Stimulated activated CD4-positive, alpha-beta T cell treated with anti-CD3 and anti-CD28 coated beads, Interleukin-2, amount 100 ng/mL, for 4 hours (primary cell): ENCODE data around the gene PHACTR4.
"Not testable (repeated sequence)": the region's sequence is repeated elsewhere in the genome, so short reads cannot be mapped to it uniquely, and the experiment has no call there.

Source experiments
- DNase-seq: peaks from one replicate; pipeline ENCODE4 v3.0.0-alpha.2; 2020; ENCODE audit warnings: low read depth

PHACTR4 gene

GRCh38 chr1:28371010-28371377 is 1.5 kb downstream of the PHACTR4 start:
- DNase-seq: no peak

DNA sequence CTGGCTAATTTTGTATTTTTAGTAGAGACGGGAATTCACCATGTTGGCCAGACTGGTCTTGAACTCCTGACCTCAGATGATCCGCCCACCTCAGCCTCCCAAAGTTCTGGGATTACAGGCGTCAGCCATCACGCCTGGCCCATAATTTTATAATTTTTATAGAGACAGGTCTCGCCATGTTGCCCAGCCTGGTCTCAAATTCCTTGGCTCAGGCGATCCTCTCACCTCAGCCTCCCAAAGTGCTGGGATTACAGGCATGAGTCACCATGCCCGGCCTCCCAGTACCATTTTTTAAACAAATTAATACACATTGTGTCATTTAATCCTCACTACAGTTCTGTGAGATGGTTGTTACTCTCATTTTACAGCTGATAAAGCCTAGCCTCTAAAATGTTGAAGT is 3.9 kb downstream of the PHACTR4 start:
- DNase-seq: not testable (repeated sequence)

GRCh38 chr1:28374297-28374696 is 4.8 kb downstream of the PHACTR4 start:
- no peak for DNase-seq

DNA sequence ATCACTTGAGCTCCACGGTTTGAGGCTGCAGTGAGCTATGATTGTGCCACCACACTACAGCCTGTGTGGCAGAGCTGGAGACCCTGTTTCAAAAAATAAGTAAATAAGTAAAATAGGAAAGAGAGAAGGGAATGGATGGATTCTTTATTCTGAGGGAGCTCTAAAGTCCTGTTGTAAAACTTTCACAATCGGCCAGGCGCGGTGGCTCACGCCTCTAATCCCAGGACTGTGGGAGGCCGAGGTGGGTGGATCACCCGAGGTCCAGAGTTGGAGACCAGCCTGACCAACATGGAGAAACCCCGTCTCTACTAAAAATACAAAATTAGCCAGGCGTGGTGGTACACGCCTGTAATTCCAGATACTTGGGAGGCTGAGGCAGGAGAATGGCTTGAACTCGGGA is 6.1 kb downstream of the PHACTR4 start:
- not testable (repeated sequence) for DNase-seq

- not testable (repeated sequence) for DNase-seq
Observed at GRCh38 chr1:28376195-28376594, 6.7 kb downstream of the PHACTR4 start.

GRCh38 chr1:28378906-28379305 is 9.4 kb downstream of the PHACTR4 start:
- DNase-seq: no peak

DNA sequence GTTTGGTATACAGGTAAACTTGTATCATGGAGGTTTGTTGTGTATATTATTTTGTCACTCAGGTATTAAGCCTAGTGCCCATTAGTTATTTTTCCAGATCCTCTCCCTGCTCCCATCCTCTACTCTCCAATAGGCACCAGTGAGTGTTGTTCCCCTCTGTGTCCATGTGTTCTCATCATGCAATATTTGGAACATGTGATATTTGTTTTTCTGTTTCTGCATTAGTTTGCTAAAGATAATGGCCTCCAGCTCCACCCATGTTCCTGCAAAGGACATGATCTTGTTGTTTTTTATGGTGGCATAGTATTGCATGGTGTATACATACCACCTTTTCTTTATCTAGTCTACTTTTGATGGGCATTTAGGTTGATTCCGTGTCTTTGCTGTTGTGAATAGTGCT is 10.9 kb downstream of the PHACTR4 start:
- no peak for DNase-seq

- DNase-seq: not testable (repeated sequence)
Observed at GRCh38 chr1:28383785-28384184, 14.2 kb downstream of the PHACTR4 start.

GRCh38 chr1:28392027-28392652 is 22.6 kb downstream of the PHACTR4 start:
- no peak for DNase-seq

- DNase-seq: no peak
Observed at GRCh38 chr1:28394136-28394535, 24.6 kb downstream of the PHACTR4 start.

DNA sequence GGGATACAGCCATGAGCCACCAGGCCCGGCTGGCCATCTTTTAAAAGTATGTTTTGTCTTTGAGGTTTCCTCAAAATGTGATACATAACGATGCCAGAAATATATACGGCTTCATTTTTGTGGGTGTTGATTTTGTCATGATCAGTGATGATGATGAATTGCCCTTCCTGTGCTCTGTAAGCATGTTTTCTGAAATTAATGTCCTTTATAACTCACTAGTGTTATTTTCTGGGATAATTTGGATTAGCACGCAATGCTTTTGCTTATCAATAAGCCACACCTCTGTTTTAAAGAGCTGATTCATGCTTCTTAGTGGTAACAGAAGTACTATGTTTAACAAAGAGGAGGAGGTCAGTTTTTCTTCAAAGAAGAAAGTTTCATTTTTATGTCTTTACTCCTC is 25.6 kb downstream of the PHACTR4 start:
- DNase-seq: no peak

GRCh38 chr1:28401760-28402159 is 32.2 kb downstream of the PHACTR4 start:
- no peak for DNase-seq

GRCh38 chr1:28409090-28409489 is 39.5 kb downstream of the PHACTR4 start:
- no peak for DNase-seq

DNA sequence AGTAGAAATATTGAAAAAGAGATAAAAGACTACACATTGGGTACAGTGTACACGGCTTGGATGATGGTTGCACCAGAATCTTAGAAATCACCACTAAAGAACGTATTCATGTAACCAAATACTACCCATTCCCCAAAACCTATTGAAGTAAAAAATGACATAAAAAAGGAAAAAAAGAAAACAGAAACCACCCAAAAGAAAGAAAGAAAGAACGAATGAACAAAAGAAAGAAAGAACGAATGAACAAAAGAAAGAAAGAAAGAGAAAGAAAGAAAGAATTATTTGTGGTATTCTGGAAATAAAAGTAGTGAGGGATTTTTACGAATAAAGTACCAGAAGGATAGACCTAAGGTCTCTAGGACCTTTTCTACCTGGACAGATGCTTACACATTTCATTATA is 42.1 kb downstream of the PHACTR4 start:
- no peak for DNase-seq

DNA sequence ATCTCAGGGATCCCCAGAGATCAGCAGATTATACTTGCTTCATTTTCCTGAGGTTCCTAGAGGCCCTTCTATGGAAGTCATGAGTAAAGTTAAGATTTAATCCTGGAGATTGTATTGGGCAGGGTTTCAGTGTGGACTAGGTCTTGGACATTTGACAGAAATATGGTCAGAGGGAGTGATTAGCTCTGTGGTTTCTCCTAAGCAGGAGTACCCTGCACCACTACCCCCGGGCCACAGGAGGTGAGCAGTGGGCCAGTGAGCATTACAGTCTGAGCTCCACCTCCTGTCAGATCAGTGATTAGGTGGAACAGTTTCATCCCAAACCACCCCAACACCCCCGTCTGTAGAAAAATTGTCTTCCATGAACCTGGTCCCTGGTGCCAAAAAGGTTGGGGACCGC is 43.2 kb downstream of the PHACTR4 start:
- DNase-seq: no peak

DNA sequence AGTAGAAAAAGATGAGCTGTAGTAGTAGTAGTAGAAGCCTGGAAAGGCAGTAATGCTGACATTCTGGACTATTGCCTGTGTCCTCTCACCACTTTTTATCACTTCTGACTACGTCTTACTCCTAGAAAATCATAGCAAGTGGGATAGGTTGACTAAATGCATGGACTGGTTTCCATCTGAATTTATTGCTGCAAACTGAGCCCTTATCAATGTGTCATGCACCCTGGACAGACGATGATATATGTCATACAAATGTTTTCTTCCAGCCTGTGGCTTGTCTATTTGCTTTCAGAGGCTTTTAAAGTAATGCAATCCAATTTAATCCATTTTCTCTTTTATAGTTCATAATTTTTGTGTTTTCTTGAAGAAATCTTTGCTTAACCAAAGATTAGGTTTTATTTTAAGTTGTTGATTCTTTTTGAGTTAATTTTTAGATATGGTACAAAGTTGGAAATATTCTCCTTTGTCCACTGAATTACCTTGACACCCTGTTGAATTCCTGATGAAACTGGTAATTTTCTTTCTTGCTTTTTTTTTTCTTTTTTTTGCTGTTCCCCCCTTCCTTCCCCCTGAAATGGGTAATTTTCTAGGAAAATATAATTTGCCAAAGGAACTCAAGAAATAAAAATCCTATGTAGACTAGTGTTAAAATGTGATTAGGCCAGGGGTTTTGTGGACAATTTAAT is 47.1 kb downstream of the PHACTR4 start:
- DNase-seq: no peak

GRCh38 chr1:28417441-28417922 is 47.9 kb downstream of the PHACTR4 start:
- DNase-seq: no peak

- no peak for DNase-seq
Observed at GRCh38 chr1:28417926-28418637, 48.5 kb downstream of the PHACTR4 start.

GRCh38 chr1:28421744-28422143 is 52.2 kb downstream of the PHACTR4 start:
- no peak for DNase-seq

- DNase-seq: no peak
Observed at GRCh38 chr1:28426831-28427230, 57.3 kb downstream of the PHACTR4 start.

- DNase-seq: no peak
Observed at GRCh38 chr1:28428012-28428411, 58.5 kb downstream of the PHACTR4 start.

DNA sequence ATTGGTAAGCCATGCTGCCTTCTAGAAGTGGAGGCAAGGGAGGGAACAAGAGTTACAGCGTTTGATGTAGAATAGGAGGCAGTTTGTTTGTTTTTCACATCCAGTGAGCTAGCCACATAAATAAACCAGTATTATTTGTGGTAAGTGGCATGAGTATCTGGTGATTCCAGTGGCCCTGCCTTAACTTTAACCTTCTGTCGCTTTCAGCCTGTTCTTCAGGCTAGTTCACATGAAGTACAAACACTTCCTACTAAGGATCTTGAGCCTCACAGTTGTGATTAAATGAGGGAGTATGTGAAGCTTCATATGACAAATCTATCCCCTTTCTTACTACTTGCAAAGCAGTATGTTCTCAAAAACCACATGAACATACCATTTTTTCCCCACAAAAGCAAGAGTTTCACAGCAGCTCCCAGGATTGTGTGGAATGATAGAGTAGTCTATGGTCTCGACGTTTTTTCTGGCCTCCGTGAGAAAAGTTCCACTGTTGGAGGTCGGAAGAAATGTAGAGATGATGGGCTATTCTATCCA is 59.5 kb downstream of the PHACTR4 start:
- DNase-seq: no peak

- no peak for DNase-seq
Observed at GRCh38 chr1:28436211-28436769, 66.8 kb downstream of the PHACTR4 start.
